ENCODE data around the gene POFUT1.

POFUT1 gene

DNA sequence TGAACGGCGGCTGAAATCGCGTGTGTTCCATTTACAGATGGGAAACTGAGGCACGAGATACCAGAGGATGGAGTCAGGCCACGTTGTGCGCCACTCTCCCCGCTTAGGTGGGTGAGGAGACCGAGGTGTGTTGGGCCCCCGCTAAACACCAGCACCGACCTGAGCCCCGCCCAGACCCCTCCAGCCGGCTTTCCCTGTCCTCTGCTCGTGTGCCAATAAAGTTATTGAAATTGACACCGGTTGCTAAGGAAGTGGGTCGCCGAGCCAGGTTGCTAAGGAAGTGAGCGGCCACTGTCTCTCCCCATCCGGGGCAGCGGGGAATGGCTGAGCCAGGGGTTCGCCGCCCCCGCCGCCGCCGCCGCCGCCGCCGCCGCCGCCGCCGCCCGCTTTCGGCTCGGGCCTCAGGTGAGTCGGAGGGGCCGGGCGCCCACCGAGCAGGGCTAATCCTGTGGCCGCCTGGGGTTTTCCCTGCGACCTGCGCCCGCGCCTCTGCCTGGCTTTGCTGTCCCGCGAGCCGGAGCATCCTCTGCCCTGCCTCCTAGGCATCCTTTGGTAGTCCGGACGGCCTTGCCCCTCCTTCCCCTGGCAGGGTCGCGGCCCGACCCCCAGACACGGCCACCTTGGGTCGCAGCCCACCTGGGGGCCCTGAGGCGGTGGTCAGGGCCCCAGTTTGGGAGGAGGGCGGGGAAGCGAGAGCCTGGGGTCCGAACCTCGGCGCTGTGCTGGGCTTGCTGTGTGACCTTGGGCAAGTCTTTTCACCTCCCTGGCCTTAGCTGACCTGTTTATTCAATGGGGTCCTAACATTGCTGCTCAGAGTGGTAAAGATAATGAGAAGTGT lies 69.9 kb downstream of the POFUT1 start, which contains the start of gene KIF3B:
TSS of gene KIF3B (plus strand) at position 291 of the 838 bp plus-strand sequence. CDS start 32,127 bp downstream, outside the sequence.
- peak; percentile 68 for DNase-seq (ENCODE audit: low read depth)

DNA sequence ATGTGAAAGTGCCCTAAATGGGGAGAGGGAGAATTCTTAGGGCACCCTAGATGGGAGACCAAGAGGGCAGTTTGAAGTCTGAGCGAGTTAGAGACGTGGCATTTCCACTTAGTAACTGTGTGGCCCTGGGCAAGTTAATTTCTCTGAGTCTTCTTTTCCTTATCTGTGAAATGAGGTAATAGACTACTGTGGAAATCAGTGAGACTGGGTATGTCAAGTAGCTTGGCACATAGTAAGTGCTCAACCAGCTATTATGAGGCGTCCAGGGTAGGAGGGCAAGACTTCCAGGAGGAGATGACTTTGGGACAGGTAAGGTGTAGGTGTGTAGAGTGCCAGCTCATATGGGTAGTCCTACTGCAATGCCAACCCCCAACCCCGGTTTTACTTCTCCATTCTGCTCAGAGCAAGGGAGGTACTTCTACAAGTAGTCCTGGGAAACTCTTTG lies 70.5 kb downstream of the POFUT1 start:
- DNase-seq (ENCODE audit: low read depth) = no peak

DNA sequence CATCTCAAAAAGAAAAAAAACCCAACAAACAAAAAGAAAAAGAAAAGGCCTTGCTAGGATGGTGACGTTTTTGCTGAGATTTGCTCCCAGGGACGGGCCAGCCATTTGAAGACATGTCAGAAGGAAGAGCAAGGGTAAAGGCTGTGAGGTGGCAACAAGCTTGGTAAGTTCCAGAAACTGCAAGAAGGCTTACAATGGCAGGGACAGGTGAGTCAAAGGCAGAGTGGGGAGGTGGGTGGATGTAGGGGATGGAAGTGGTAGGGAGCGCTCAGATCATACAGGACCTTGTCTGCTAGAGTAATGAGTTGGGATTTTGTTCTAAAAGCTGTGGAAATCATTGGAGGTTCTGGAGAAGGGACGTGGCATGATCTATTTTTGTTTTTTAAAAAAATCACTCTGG lies 74.0 kb downstream of the POFUT1 start:
- no peak for DNase-seq (ENCODE audit: low read depth)

DNA sequence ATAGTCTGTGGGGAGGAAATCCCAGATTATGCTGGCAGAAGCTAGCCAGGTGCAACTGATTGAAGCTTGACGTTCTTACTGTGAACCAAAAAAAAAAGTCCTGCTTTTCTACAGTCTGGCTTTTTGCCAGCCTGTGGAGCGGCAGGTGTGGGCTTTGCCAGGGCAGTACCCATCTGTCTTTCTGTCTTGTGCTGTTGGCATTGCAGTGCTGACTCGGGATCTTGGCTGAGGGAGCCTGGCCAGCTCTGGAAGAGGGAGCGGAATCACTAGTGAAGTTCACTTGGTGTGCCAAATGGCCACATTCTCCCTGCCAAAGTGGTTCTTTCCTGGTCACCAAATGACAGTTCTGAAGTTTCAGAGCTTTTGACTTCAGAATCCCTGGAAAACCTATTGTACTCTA lies 74.8 kb downstream of the POFUT1 start:
- DNase-seq (ENCODE audit: low read depth) = no peak

DNA sequence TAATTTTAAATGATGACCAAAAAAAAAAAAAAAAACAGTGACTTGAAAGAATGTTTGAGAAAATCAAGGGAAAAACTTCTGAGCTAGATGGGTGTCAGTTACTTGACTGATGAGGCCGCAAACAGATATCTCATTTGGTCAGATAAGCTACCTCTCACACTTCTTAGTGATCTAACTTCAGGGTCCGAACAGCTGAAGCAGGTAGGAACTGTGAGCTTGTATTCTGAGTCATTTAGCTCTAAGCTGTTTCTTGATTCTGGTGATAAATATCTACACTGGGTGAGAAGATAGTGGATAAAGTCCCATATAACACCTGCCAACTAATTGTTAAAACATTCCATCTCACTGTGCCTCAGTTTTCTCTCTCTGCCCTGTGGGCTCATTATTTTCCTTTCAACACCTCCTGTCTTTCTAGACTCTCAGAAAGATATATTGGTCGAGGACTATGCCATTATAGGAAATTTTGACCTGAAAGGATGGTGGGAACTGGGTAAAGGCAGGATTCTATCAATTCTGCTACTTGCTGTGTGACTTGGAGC lies 77.5 kb downstream of the POFUT1 start:
- DNase-seq (ENCODE audit: low read depth) = no peak

DNA sequence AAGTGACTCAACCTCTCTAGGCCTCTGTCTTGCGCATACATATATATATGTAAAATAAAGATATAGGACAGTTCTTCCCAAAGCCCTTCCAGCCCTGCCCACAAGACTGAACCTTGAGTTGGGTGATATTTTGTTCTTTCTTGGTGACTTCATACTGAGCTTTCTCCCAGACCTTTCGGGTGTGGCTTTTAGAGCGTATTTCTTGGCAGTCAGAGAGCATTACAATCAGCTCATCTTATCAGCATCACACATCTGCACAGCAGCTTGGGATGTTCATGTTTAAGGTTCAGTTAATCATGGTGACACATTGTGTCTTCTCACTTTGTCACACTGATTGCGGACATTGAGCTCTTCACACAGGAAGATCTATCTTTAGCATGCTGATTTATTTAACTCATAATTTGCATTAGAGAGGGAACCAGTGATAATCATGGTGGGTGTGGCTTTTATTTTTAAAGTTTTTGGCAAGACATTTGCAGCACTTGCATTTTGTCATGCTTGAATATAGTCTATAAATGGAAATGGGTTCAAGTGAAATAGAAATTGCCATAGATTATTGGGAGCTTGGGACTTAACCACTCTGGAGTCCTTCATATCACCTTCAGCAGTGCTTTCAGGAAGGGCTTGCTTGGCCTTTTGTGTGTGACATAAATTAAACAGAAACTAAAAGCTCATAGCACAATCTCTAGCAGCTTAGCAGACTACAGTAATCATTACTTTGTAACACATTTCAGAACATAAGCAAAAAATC lies 78.1 kb downstream of the POFUT1 start:
- DNase-seq (ENCODE audit: low read depth) = peak; percentile 54

DNA sequence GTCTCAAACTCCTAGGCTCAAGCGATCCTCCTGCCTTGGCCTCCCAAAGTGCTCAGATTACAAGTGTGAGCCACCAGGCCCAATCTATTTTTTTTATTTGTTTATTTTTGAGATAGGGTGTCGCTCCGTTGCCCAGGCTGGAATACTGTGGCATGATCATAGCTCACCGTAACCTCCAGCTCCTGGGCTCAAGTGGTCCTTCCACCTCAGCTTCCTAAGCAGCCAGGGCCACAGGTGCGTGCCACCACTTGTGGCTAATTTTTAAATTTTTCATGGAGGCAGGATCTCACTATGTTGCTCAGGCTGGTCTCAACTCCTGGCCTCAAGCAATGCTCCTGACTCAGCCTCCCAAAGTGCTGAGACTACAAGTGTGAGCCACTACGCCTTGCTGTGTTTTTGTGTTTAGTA lies 79.6 kb downstream of the POFUT1 start:
- DNase-seq (ENCODE audit: low read depth) = no peak
